ENCODE measurements around the gene SEMA3G. TPM values are rescaled to one million over a fixed set of nuclear protein-coding genes. Genes with fewer than 3 reads are reported as not detected.

The SEMA3G gene
- total and polyA plus RNA-seq, 2 donors (not counting 1 experiment from before 2014, with no cell fraction given), result 0.02 to 0.17 TPM

- TF ChIP-seq EZH2 (IDR thresholded peaks at IDR 0.05; ENCODE audit: low read length, missing control alignments), result no peak
- no peak for TF ChIP-seq CTCF (conservative IDR thresholded peaks at IDR 0.05 in 1 of 2, IDR thresholded peaks at IDR 0.05 in 1 of 2; ENCODE audit: low read depth in 1 of 2, low read length in 2 of 2)
- no peak overlapping the region for H3K4me3 ChIP-seq (replicated peaks in 1 of 4; ENCODE audit: control extremely low read depth in 1 of 4, insufficient read depth in 1 of 4, low read depth in 3 of 4, low read length in 4 of 4)
Measured at GRCh38 chr3:52429031-52429430, 15.9 kb downstream of the SEMA3G start.

GRCh38 chr3:52428151-52429005, 16.5 kb downstream of the SEMA3G start:
- Histone ChIP-seq H3K9me3 (ENCODE audit: control insufficient read depth, insufficient read depth, low read depth, low read length) (no peaks in the 10 kb centered on the region), H3K9ac (ENCODE audit: insufficient read depth, low read length) (no peak overlapping the region), H3K4me1 (ENCODE audit: control insufficient read depth, extremely low read depth, insufficient read depth, low read length) (no peaks in the 10 kb centered on the region), H2AFZ (ENCODE audit: low read length) (no peak overlapping the region), H4K20me1 (ENCODE audit: control insufficient read depth, extremely low read depth, insufficient read depth, low read length) (no peaks in the 10 kb centered on the region), H3K36me3 (ENCODE audit: control insufficient read depth, insufficient read depth, low read length) (no peaks in the 10 kb centered on the region), H3K27ac (ENCODE audit: insufficient read depth, low read length) (no peak overlapping the region), H3K79me2 (ENCODE audit: control insufficient read depth, insufficient read depth, low read length) (no peaks in the 10 kb centered on the region), H3K4me3 (replicated peaks in 1 of 4; ENCODE audit: control extremely low read depth in 1 of 4, insufficient read depth in 1 of 4, low read depth in 3 of 4, low read length in 4 of 4) (no peak overlapping the region), H3K4me2 (ENCODE audit: extremely low read depth, insufficient read depth, low read length) (no peak overlapping the region), H3K27me3 (ENCODE audit: control insufficient read depth, insufficient read depth, low read length) (no peaks in the 10 kb centered on the region)
- TF ChIP-seq CTCF (conservative IDR thresholded peaks at IDR 0.05 in 1 of 2, IDR thresholded peaks at IDR 0.05 in 1 of 2; ENCODE audit: low read depth in 1 of 2, low read length in 2 of 2) (peak; percentile 85 to 89), EZH2 (IDR thresholded peaks at IDR 0.05; ENCODE audit: low read length, missing control alignments) (no peak)
- DNase-seq (ENCODE audit: low read depth in 2 of 2), result peak; percentile 66 to 89

More at GRCh38 chr3:52429031-52429430, 15.9 kb downstream of the SEMA3G start:
- Histone ChIP-seq H3K79me2 (ENCODE audit: control insufficient read depth, insufficient read depth, low read length) (no peaks in the 10 kb centered on the region), H3K36me3 (ENCODE audit: control insufficient read depth, insufficient read depth, low read length) (no peaks in the 10 kb centered on the region), H3K4me2 (ENCODE audit: extremely low read depth, insufficient read depth, low read length) (no peak overlapping the region), H3K9ac (ENCODE audit: insufficient read depth, low read length) (no peak overlapping the region), H4K20me1 (ENCODE audit: control insufficient read depth, extremely low read depth, insufficient read depth, low read length) (no peaks in the 10 kb centered on the region), H3K27me3 (ENCODE audit: control insufficient read depth, insufficient read depth, low read length) (peaks cover 4% of the 10 kb centered on the region), H3K27ac (ENCODE audit: insufficient read depth, low read length) (no peak overlapping the region), H2AFZ (ENCODE audit: low read length) (no peak overlapping the region), H3K4me1 (ENCODE audit: control insufficient read depth, extremely low read depth, insufficient read depth, low read length) (no peaks in the 10 kb centered on the region), H3K9me3 (ENCODE audit: control insufficient read depth, insufficient read depth, low read depth, low read length) (no peaks in the 10 kb centered on the region)
- no peak for DNase-seq (ENCODE audit: low read depth in 2 of 2)

DNA sequence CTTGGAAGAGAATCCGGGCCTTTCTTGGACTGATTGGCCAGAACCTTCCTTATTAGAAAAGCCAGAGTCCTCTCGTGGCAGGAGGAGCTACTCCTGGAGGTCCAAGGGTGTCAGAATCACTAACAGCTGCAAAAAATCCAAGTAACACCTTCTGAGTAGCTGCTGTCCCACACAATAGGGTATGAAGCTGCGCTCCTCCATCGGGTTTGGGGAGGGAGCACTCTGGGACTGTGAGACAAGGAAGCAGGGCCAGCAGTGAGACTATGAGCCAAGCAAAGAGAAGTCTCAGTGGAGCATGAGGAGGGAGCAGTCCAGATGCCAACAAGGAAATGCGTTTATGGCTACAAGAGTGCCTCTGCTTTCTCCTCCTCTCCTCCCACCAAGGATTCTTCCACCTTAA, 21.7 kb downstream of the SEMA3G start:
- no peak for DNase-seq (ENCODE audit: low read depth in 2 of 2)
- Histone ChIP-seq H3K9ac (ENCODE audit: insufficient read depth, low read length) (no peak overlapping the region), H3K4me3 (replicated peaks in 1 of 4; ENCODE audit: control extremely low read depth in 1 of 4, insufficient read depth in 1 of 4, low read depth in 3 of 4, low read length in 4 of 4) (no peak overlapping the region), H3K4me2 (ENCODE audit: extremely low read depth, insufficient read depth, low read length) (no peak overlapping the region), H4K20me1 (ENCODE audit: control insufficient read depth, extremely low read depth, insufficient read depth, low read length) (no peaks in the 10 kb centered on the region), H3K27me3 (ENCODE audit: control insufficient read depth, insufficient read depth, low read length) (no peaks in the 10 kb centered on the region), H3K9me3 (ENCODE audit: control insufficient read depth, insufficient read depth, low read depth, low read length) (no peaks in the 10 kb centered on the region), H3K36me3 (ENCODE audit: control insufficient read depth, insufficient read depth, low read length) (no peaks in the 10 kb centered on the region), H3K4me1 (ENCODE audit: control insufficient read depth, extremely low read depth, insufficient read depth, low read length) (no peaks in the 10 kb centered on the region), H3K27ac (ENCODE audit: insufficient read depth, low read length) (no peak overlapping the region), H3K79me2 (ENCODE audit: control insufficient read depth, insufficient read depth, low read length) (no peaks in the 10 kb centered on the region), H2AFZ (ENCODE audit: low read length) (no peak overlapping the region)
- TF ChIP-seq EZH2 (IDR thresholded peaks at IDR 0.05; ENCODE audit: low read length, missing control alignments) (no peak), CTCF (conservative IDR thresholded peaks at IDR 0.05 in 1 of 2, IDR thresholded peaks at IDR 0.05 in 1 of 2; ENCODE audit: low read depth in 1 of 2, low read length in 2 of 2) (no peak)
